ENCODE measurements around the gene NPBWR2.

DNA sequence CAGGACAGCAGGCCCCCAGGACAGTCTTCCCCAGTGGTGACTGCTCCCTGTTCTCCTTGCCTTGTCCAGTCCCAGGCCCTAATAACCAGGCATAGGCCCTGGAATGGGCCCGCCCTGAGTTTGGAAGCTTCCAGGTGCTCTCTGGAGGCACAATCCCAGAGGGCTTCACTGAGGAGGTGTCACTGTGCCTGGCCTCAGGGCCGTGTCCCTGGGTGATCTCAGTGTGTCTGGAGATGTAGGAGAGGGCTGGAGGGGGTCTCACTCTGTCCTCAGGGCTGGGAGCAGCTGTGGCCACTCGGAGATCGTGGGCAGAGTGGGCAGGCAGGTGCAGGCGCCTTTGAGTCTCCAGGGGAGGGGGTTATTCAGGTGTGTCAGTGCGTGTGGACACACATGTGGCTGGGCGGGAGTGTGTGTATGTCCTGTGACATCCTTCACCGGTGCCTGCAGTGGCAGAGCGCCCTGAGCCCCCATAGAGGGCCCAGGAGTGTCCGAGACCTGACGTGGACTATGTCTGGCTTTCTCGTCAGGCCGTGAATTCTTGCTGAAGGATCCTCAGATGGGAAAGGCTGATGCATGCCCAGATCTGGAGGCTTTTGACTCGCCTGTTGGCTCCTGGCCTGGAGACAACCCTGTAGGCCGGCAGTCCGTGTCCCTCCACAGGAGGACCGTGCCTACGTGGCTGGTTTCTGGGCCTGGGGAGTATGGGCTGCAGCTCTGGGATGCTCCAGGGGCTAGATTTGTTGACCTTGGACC is 5.5 kb upstream of the NPBWR2 start:
- TF ChIP-seq POLR2A (IDR thresholded peaks at IDR 0.05), result no peak
- TF ChIP-seq, protein P1, sequence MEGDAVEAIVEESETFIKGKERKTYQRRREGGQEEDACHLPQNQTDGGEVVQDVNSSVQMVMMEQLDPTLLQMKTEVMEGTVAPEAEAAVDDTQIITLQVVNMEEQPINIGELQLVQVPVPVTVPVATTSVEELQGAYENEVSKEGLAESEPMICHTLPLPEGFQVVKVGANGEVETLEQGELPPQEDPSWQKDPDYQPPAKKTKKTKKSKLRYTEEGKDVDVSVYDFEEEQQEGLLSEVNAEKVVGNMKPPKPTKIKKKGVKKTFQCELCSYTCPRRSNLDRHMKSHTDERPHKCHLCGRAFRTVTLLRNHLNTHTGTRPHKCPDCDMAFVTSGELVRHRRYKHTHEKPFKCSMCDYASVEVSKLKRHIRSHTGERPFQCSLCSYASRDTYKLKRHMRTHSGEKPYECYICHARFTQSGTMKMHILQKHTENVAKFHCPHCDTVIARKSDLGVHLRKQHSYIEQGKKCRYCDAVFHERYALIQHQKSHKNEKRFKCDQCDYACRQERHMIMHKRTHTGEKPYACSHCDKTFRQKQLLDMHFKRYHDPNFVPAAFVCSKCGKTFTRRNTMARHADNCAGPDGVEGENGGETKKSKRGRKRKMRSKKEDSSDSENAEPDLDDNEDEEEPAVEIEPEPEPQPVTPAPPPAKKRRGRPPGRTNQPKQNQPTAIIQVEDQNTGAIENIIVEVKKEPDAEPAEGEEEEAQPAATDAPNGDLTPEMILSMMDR (IDR thresholded peaks at IDR 0.05), result no peak

Measured in lower leg skin (tissue), 3 donors.